Hepatocyte (in vitro differentiated cells): ENCODE results near the gene LRRC45.

Source experiments
- CTCF ChIP-seq: fragments of 200-600 bp; sonication (generic); IDR thresholded peaks from 2 replicates; pipeline ENCODE4 v1.5.1; 2016; ENCODE audit warnings: antibody characterized with exemption, mild to moderate bottlenecking; ENCODE audit not compliant: poor library complexity
- EZH2 ChIP-seq: fragments of 200-600 bp; sonication (generic); IDR thresholded peaks from 2 replicates; pipeline ENCODE4 v1.6.1; 2016; ENCODE audit warnings: antibody characterized with exemption, mild to moderate bottlenecking, borderline replicate concordance
- EZH2phosphoT487 ChIP-seq: fragments of 200-600 bp; sonication (generic); IDR thresholded peaks from one replicate; pipeline ENCODE4 v1.6.1; 2018; ENCODE audit warnings: antibody characterized with exemption, mild to moderate bottlenecking, low read depth, moderate library complexity; ENCODE audit not compliant: unreplicated experiment, severe bottlenecking

GRCh38 chr17:81978524-81979298 is 44.4 kb upstream of the LRRC45 start:
- TF ChIP-seq CTCF (no peak), EZH2 (no peak), EZH2phosphoT487 (no peak)
